ENCODE results near the gene JAK1. TPM values are rescaled to one million over a fixed set of nuclear protein-coding genes. Genes with fewer than 3 reads are reported as not detected.

JAK1 gene
- total and polyA plus RNA-seq, 2 experiments from 2014 or later, result 90.8 to 124 TPM

GRCh38 chr1:64877151-64877550 lies 89.2 kb downstream of the JAK1 start:
- Histone ChIP-seq H3K9me2 (ENCODE audit: insufficient read depth) (no peaks in the 10 kb centered on the region), H4K20me1 (ENCODE audit: insufficient read depth) (no peaks in the 10 kb centered on the region), H3K4me1 (ENCODE audit: insufficient read depth) (peaks cover 20% of the 10 kb centered on the region), H3K36me3 (ENCODE audit: low read depth) (peaks cover 33% of the 10 kb centered on the region), H3K4me3 (no peak overlapping the region), H3F3A (ENCODE audit: insufficient read depth) (peaks cover 15% of the 10 kb centered on the region; the same call in 1 of the 2 replicates), H3K4me2 (ENCODE audit: unreplicated experiment) (no peak overlapping the region), H3K9me3 (ENCODE audit: low read depth) (no peaks in the 10 kb centered on the region), H3K79me2 (ENCODE audit: insufficient read depth) (peaks cover 36% of the 10 kb centered on the region), H3K27ac (no peak overlapping the region), H2AFZ (no peak overlapping the region), H3K9ac (no peak overlapping the region), H3K27me3 (replicated peaks; ENCODE audit: insufficient read depth) (no peaks in the 10 kb centered on the region)
- 94 to 95% methylated on average over 2 of the region's 2 CpGs for WGBS, 2 experiments (ENCODE audit: low coverage in 1 of 2, low lambda C conversion rate in 2 of 2, missing lambda C conversion rate in 2 of 2)
- no peak for TF ChIP-seq EZH2phosphoT487 (IDR thresholded peaks at IDR 0.05; ENCODE audit: insufficient read depth, low read depth)
- no peak for TF ChIP-seq EZH2 (IDR thresholded peaks at IDR 0.05; ENCODE audit: insufficient read depth, poor library complexity, severe bottlenecking)
- in situ Hi-C loops (cut with MboI), result no loop called here
- DNase-seq, result no peak

- Histone ChIP-seq H3K27me3 (replicated peaks; ENCODE audit: insufficient read depth) (no peaks in the 10 kb centered on the region), H3K9ac (no peak overlapping the region), H3K27ac (no peak overlapping the region), H3F3A (ENCODE audit: insufficient read depth) (0 out of 2 replicates have a peak, but pooled peaks cover 4% of the 10 kb centered on the region), H2AFZ (no peak overlapping the region), H3K4me3 (no peak overlapping the region), H3K4me2 (ENCODE audit: unreplicated experiment) (no peak overlapping the region), H3K9me3 (ENCODE audit: low read depth) (no peaks in the 10 kb centered on the region), H4K20me1 (ENCODE audit: insufficient read depth) (no peaks in the 10 kb centered on the region), H3K4me1 (ENCODE audit: insufficient read depth) (peaks cover 9% of the 10 kb centered on the region), H3K36me3 (ENCODE audit: low read depth) (peaks cover 38% of the 10 kb centered on the region), H3K9me2 (ENCODE audit: insufficient read depth) (no peaks in the 10 kb centered on the region), H3K79me2 (ENCODE audit: insufficient read depth) (peaks cover 34% of the 10 kb centered on the region)
- in situ Hi-C loops (cut with MboI), result no loop called here
- no peak for TF ChIP-seq EZH2phosphoT487 (IDR thresholded peaks at IDR 0.05; ENCODE audit: insufficient read depth, low read depth)
- TF ChIP-seq EZH2 (IDR thresholded peaks at IDR 0.05; ENCODE audit: insufficient read depth, poor library complexity, severe bottlenecking), result no peak
- 84 to 85% methylated on average over 6 of the region's 6 CpGs for WGBS, 2 experiments (ENCODE audit: low coverage in 1 of 2, low lambda C conversion rate in 2 of 2, missing lambda C conversion rate in 2 of 2)
- DNase-seq, result no peak
These were observed 90.7 kb downstream of the JAK1 start for GRCh38 chr1:64875606-64876005.

- Histone ChIP-seq H4K20me1 (ENCODE audit: insufficient read depth) (no peaks in the 10 kb centered on the region), H3K27me3 (replicated peaks; ENCODE audit: insufficient read depth) (no peaks in the 10 kb centered on the region), H3K9ac (no peak overlapping the region), H3K36me3 (ENCODE audit: low read depth) (peaks cover 39% of the 10 kb centered on the region), H3K9me3 (ENCODE audit: low read depth) (no peaks in the 10 kb centered on the region), H3F3A (ENCODE audit: insufficient read depth) (no peaks in the 10 kb centered on the region), H3K27ac (no peak overlapping the region), H3K4me1 (ENCODE audit: insufficient read depth) (peaks cover 9% of the 10 kb centered on the region; the same call in 1 of the 2 replicates), H3K79me2 (ENCODE audit: insufficient read depth) (peaks cover 29% of the 10 kb centered on the region), H3K4me3 (no peak overlapping the region), H2AFZ (no peak overlapping the region), H3K9me2 (ENCODE audit: insufficient read depth) (no peaks in the 10 kb centered on the region), H3K4me2 (ENCODE audit: unreplicated experiment) (no peak overlapping the region)
- in situ Hi-C loops (cut with MboI), result no loop called here
- DNase-seq, result no peak
- WGBS, 2 experiments (ENCODE audit: low coverage in 1 of 2, low lambda C conversion rate in 2 of 2, missing lambda C conversion rate in 2 of 2), result 94 to 95% methylated on average over 10 of the region's 10 CpGs
- TF ChIP-seq EZH2 (IDR thresholded peaks at IDR 0.05; ENCODE audit: insufficient read depth, poor library complexity, severe bottlenecking), result no peak
- no peak for TF ChIP-seq EZH2phosphoT487 (IDR thresholded peaks at IDR 0.05; ENCODE audit: insufficient read depth, low read depth)
These were observed 91.2 kb downstream of the JAK1 start for GRCh38 chr1:64875101-64875500.

- Histone ChIP-seq H3K79me2 (ENCODE audit: insufficient read depth) (peaks cover 24% of the 10 kb centered on the region), H3K36me3 (ENCODE audit: low read depth) (peaks cover 39% of the 10 kb centered on the region), H3K9me2 (ENCODE audit: insufficient read depth) (no peaks in the 10 kb centered on the region), H3F3A (ENCODE audit: insufficient read depth) (no peaks in the 10 kb centered on the region), H3K27ac (no peak overlapping the region), H3K27me3 (replicated peaks; ENCODE audit: insufficient read depth) (no peaks in the 10 kb centered on the region), H3K9me3 (ENCODE audit: low read depth) (no peaks in the 10 kb centered on the region), H2AFZ (no peak overlapping the region), H4K20me1 (ENCODE audit: insufficient read depth) (no peaks in the 10 kb centered on the region), H3K4me3 (no peak overlapping the region), H3K4me1 (ENCODE audit: insufficient read depth) (peaks cover 9% of the 10 kb centered on the region; the same call in 1 of the 2 replicates), H3K9ac (no peak overlapping the region), H3K4me2 (ENCODE audit: unreplicated experiment) (no peak overlapping the region)
- DNase-seq, result no peak
- 95 to 96% methylated on average over 3 of the region's 3 CpGs for WGBS, 2 experiments (ENCODE audit: low coverage in 1 of 2, low lambda C conversion rate in 2 of 2, missing lambda C conversion rate in 2 of 2)
- no peak for TF ChIP-seq EZH2phosphoT487 (IDR thresholded peaks at IDR 0.05; ENCODE audit: insufficient read depth, low read depth)
- TF ChIP-seq EZH2 (IDR thresholded peaks at IDR 0.05; ENCODE audit: insufficient read depth, poor library complexity, severe bottlenecking), result no peak
- in situ Hi-C loops (cut with MboI), result no loop called here
These were observed 91.7 kb downstream of the JAK1 start for GRCh38 chr1:64874666-64875065.

GRCh38 chr1:64873576-64873975 lies 92.8 kb downstream of the JAK1 start:
- no peak overlapping the region for H3K4me2 ChIP-seq (ENCODE audit: unreplicated experiment)
- H4K20me1 ChIP-seq (ENCODE audit: insufficient read depth), result no peaks in the 10 kb centered on the region
- no peak for TF ChIP-seq EZH2phosphoT487 (IDR thresholded peaks at IDR 0.05; ENCODE audit: insufficient read depth, low read depth)
- TF ChIP-seq EZH2 (IDR thresholded peaks at IDR 0.05; ENCODE audit: insufficient read depth, poor library complexity, severe bottlenecking), result no peak
- no peaks in the 10 kb centered on the region for H3K9me2 ChIP-seq (ENCODE audit: insufficient read depth)
- 0 out of 2 replicates have a peak, but pooled peaks cover under 1% of the 10 kb centered on the region for H3K4me1 ChIP-seq (ENCODE audit: insufficient read depth)
- H3K9ac ChIP-seq, result no peak overlapping the region
- H3K27me3 ChIP-seq (replicated peaks; ENCODE audit: insufficient read depth), result no peaks in the 10 kb centered on the region
- 96 to 98% methylated on average over 9 of the region's 9 CpGs for WGBS, 2 experiments (ENCODE audit: low coverage in 1 of 2, low lambda C conversion rate in 2 of 2, missing lambda C conversion rate in 2 of 2)
- H3K79me2 ChIP-seq (ENCODE audit: insufficient read depth), result peaks cover 15% of the 10 kb centered on the region
- H3K27ac ChIP-seq, result no peak overlapping the region
- in situ Hi-C loops (cut with MboI), result no loop called here
- H3K9me3 ChIP-seq (ENCODE audit: low read depth), result no peaks in the 10 kb centered on the region
- DNase-seq, result no peak
- peaks cover 38% of the 10 kb centered on the region for H3K36me3 ChIP-seq (ENCODE audit: low read depth)
- H3K4me3 ChIP-seq, result no peak overlapping the region
- H2AFZ ChIP-seq, result no peak overlapping the region
- H3F3A ChIP-seq (ENCODE audit: insufficient read depth), result no peaks in the 10 kb centered on the region

All from GM23248 (cell line).